Coronary artery (tissue), 2 donors: ENCODE measurements around the gene KLK10.
"Not testable (repeated sequence)": the region's sequence is repeated elsewhere in the genome, so short reads cannot be mapped to it uniquely, and the experiment has no call there.

ENCODE experiments used
- DNase-seq: peaks from one replicate; pipeline ENCODE4 v3.0.0-alpha.2; 2017; ENCODE audit warnings: low spot score
- H3K27ac ChIP-seq, 2 donors: fragments of 200-600 bp; sonication (generic); one replicate each; pipeline ENCODE4 v1.5.1; 2016 to 2019
- H3K4me3 ChIP-seq: fragments of 200-600 bp; sonication (generic); 2 replicates; pipeline ENCODE4 v1.5.1; 2016; ENCODE audit warnings: mild to moderate bottlenecking, moderate library complexity
- TF ChIP-seq, protein P1 (sequence below): fragments of 200-600 bp; sonication (generic); IDR thresholded peaks from one replicate; pipeline ENCODE4 v1.5.1; 2019; ENCODE audit warnings: antibody characterized with exemption

KLK10 gene

DNA sequence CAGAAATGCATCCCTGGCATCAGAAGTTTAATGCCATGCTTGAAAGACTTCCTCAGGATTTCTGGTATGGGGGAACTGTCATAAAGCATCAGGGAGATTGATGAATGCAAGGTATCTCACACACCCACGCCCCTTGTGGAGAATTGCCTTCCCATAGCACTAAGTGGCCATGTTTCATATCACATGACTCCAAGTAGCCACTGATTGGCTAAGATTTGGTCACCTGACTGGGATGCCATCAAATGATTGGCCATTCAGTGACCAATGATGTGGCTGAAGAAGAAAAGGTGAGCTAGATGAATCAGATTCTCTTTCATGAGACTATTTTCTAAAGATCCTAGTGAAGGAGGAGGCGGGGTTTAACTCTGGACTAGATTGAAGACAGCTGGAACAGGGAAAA, 25.4 kb downstream of the KLK10 start:
- Histone ChIP-seq H3K27ac (no peak overlapping the region), H3K4me3 (no peak overlapping the region)
- DNase-seq, result no peak
- TF ChIP-seq, protein P1, sequence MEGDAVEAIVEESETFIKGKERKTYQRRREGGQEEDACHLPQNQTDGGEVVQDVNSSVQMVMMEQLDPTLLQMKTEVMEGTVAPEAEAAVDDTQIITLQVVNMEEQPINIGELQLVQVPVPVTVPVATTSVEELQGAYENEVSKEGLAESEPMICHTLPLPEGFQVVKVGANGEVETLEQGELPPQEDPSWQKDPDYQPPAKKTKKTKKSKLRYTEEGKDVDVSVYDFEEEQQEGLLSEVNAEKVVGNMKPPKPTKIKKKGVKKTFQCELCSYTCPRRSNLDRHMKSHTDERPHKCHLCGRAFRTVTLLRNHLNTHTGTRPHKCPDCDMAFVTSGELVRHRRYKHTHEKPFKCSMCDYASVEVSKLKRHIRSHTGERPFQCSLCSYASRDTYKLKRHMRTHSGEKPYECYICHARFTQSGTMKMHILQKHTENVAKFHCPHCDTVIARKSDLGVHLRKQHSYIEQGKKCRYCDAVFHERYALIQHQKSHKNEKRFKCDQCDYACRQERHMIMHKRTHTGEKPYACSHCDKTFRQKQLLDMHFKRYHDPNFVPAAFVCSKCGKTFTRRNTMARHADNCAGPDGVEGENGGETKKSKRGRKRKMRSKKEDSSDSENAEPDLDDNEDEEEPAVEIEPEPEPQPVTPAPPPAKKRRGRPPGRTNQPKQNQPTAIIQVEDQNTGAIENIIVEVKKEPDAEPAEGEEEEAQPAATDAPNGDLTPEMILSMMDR, result no peak

DNA sequence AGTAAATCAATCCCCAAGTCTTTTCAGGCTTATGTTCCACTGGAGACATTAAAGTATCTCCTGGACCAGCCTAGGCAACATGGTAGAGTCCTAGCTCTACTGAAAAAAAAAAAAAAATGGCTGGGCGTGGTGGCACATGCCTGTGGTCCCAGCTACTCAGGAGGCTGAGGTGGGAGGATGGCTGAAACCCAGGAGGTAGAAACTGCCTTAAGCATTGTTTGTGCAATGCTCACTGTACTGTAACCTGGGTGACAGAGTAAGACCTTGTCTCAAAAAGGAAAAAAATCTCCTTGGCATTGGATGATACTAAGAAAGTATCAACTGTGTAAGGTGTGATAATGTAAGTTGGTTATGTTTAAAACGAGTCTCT, 26.9 kb downstream of the KLK10 start:
- TF ChIP-seq, protein P1, result no peak
- DNase-seq, result no peak
- Histone ChIP-seq H3K27ac (no peak overlapping the region), H3K4me3 (no peak overlapping the region)

DNA sequence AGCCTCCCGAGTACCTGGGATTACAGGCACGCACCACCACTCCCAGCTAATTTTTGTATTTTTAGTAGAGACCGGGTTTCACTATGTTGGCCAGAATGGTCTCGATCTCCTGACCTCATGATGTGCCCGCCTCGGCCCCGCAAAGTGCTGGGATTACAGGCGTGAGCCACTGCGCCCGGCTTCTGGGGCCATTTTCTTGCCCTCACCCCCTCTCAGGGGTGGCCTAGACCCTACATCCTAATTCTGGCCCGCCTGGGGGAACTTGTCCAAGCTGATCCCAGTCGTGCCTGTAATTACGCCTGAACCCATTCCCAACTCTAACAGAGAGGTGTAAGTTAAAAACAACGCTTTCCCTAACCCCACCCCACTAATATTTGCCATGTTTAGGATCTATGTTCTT, 35.1 kb downstream of the KLK10 start:
- not testable (repeated sequence) for H3K4me3 ChIP-seq, H3K27ac ChIP-seq

DNA sequence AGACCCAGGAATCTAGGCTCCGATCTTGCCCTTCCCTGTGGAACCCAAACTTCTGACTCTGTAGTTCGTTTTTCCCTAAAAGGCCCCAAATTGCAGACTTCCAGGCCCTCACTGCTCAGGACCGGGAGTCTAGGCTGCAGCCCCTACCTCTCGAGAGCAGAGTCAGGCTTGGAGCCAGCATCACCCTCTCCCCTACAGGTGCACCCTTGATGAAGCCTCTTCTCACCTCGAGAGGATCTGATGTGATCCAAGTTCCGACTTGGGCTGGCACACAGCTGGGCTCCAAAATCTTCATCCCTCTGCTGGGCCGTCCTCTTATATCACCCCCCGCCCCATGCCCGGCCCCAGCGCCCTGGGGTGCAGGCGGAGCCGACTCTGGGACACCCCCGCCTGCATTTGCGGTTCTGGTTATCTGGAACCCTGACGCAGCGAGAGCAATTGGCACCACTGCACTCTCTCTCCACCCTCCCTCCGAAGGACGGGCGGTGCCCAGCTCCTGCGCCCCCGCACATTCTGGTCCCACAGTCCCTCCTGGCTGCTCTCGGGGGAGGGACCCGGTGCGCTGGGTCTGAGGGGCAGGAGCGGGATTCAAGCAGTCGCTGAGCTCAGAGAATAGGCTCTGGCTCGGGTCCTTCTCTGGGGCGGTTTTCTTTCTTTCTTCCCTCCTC, 35.8 kb downstream of the KLK10 start, which contains the start of gene KLK7:
Gene KLK7, minus strand, starts transcription at position 293 of the 668 bp plus-strand sequence. CDS start 1,518 bp downstream, outside the sequence.
- TF ChIP-seq, protein P1, result no peak
- Histone ChIP-seq H3K4me3 (no peak within 1 kb of the TSS), H3K27ac (no peak within 1 kb of the TSS)
- no peak for DNase-seq

More for the DNA sequence above, 35.1 kb downstream of the KLK10 start:
- DNase-seq, result not testable (repeated sequence)

DNA sequence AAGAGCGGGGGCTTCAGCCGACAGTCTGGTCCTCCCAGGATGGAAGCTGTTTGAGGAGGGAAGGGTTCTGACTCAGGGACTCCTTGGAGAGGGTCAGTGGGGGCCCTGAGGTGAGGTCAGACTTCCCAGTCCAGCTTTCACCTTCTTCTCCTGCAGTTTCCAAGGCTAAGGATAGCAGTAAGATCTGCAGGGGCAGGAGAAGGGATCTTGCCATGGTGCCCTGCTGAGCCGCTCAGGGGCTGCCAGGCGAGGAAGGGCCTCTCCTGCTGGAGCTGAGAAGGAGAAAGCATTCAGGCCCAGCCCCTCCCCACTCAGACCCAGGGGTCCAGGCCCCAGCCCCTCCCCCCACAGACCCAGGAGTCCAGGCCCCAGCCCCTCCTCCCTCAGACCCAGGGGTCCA, 37.3 kb downstream of the KLK10 start:
- no peak overlapping the region for H3K4me3 ChIP-seq
- TF ChIP-seq, protein P1, result no peak
- DNase-seq, result no peak
- no peak overlapping the region for H3K27ac ChIP-seq

DNA sequence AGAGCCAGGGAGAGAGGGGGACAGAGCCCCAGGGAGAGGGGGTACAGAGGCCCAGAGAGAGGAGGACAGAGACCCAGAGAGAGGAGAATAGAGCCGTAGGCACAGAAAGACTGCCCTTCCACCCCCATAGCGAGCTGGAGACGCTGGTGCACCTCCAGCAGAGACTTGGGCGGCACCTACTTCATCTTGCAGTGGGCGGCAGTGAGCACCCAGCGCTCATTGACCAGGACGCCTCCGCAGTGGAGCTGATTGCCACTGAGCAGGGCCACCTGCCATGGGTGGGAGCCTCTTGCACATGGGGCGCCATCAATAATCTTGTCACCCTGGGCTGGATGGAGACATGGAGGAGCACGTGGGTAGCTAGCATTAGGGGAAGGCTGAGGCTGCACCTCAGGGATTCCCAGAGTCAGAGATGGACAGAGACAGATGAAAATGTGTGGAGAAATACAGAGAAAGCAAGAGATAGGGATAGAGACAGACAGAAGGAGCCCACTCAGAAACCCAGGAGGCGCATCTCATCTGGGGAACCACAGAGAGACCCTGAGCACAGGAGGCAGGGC, 37.8 kb downstream of the KLK10 start:
- no peak for DNase-seq
- Histone ChIP-seq H3K27ac (no peak overlapping the region), H3K4me3 (no peak overlapping the region)
- TF ChIP-seq, protein P1, result no peak

- Histone ChIP-seq H3K4me3 (no peak overlapping the region), H3K27ac (no peak overlapping the region)
- DNase-seq, result no peak
- TF ChIP-seq, protein P1, result no peak
Observed at GRCh38 chr19:50980208-50980607, 39.3 kb downstream of the KLK10 start.
